ENCODE measurements around the gene TRIM62. TPM values are rescaled to one million over a fixed set of nuclear protein-coding genes. Genes with fewer than 3 reads are reported as not detected.

TRIM62 gene
- total RNA-seq, 4 donors from 2014 or later, result 4.0 to 9.0 (median 5.5) TPM

DNA sequence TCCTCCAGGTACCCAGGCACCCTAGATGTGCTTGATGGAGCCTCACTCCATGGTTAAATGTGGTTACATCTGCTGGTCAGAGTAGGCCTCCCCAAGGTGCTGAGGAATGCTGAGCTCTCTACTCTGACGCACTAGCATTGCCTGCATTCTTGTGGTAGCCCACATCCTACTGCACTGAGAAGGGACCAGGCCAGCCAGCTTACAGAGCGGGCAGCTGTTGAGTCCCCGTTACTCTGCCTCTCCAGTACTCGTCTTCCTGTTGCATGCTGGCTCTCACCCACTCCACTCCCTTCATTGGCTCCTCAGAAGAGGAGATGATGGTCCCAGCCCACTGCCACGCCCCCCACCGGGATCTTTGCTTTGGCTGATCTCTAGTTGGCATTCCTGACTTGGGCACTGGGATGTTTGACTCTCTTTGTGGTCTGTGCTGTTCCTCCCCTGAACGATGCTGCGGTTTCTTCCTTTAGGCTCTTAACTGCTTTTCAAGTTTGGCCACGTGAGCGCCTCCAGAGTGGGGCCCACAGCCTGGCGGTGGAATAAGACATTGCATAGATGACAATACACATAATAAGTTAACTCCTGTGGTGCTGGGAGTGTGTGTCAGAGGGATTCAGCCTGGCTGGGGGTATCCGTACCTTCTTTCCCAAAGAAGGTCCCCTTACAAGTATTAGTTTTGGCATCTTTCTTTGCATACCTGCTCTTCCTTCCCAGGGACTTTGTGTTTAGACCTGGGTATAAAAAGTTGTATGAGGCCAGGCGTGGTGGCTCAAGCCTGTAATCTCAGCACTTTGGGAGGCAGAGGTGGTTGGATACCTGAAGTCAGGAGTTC is 82.3 kb downstream of the TRIM62 start:
- H3K9me3 ChIP-seq, result no peaks in the 10 kb centered on the region
- no peak for TF ChIP-seq POLR2AphosphoS5 (IDR thresholded peaks at IDR 0.05)
- TF ChIP-seq, protein P1, sequence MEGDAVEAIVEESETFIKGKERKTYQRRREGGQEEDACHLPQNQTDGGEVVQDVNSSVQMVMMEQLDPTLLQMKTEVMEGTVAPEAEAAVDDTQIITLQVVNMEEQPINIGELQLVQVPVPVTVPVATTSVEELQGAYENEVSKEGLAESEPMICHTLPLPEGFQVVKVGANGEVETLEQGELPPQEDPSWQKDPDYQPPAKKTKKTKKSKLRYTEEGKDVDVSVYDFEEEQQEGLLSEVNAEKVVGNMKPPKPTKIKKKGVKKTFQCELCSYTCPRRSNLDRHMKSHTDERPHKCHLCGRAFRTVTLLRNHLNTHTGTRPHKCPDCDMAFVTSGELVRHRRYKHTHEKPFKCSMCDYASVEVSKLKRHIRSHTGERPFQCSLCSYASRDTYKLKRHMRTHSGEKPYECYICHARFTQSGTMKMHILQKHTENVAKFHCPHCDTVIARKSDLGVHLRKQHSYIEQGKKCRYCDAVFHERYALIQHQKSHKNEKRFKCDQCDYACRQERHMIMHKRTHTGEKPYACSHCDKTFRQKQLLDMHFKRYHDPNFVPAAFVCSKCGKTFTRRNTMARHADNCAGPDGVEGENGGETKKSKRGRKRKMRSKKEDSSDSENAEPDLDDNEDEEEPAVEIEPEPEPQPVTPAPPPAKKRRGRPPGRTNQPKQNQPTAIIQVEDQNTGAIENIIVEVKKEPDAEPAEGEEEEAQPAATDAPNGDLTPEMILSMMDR (IDR thresholded peaks at IDR 0.05), result no peak
- TF ChIP-seq POLR2A (IDR thresholded peaks at IDR 0.05), result no peak
- TF ChIP-seq EP300 (IDR thresholded peaks at IDR 0.05), result no peak
- no peak overlapping the region for H3K4me3 ChIP-seq
- H3K27me3 ChIP-seq, result no peaks in the 10 kb centered on the region
- ATAC-seq, result no peak
- no peaks in the 10 kb centered on the region for H3K4me1 ChIP-seq
- WGBS, 2 donors (ENCODE audit: low coverage in 1 of 2), result 63 to 78% methylated on average over 9 to 12 of the region's 13 CpGs
- H3K27ac ChIP-seq, result no peak overlapping the region
- peaks cover 0 to 42% of the 10 kb centered on the region in 2 donors for H3K36me3 ChIP-seq

DNA sequence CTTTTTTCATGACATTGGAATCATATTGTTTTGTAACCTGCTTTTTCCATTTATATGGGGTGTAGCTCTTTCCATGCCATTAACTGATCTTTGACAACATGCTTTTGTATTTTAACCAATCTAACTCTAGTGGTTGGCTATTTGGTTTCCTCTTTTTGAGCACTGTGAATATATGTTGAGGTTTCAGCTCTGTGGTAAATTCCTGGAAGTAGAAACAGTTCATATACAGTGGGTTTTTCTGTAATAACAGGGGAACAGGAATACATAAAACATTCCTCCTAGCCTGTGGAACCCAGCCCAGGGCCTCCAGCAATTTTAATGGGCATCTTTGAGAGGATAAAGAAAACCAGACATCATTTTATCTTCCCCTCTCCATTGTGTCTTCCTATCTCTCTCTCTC is 83.5 kb downstream of the TRIM62 start:
- H3K9me3 ChIP-seq, result no peaks in the 10 kb centered on the region
- no peaks in the 10 kb centered on the region for H3K27me3 ChIP-seq
- no peak for ATAC-seq
- TF ChIP-seq POLR2A (IDR thresholded peaks at IDR 0.05), result no peak
- no peak overlapping the region for H3K27ac ChIP-seq
- no peaks in the 10 kb centered on the region for H3K4me1 ChIP-seq
- peaks cover 0 to 39% of the 10 kb centered on the region in 2 donors for H3K36me3 ChIP-seq
- no peak overlapping the region for H3K4me3 ChIP-seq

DNA sequence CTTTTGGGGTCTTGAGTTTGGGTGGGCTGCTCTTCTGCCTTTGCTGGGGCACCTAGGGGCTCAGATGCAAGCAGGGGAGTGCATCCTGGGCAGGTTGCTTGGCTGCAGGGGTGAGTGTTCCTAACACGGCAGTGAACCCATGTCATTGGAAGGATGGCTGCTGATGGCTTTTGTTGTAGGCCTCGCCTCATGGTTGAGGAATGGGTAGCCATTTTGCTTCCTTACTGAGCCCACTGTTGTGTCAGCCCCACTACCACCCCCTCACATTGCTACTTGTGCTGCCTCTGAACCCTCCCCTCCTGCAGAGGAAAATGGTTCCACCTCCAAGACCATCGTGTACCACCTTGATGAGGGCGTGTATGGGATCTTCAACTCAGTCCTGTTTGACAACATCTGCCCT is 84.1 kb downstream of the TRIM62 start:
- Histone ChIP-seq H3K4me3 (no peak overlapping the region), H3K4me1 (no peaks in the 10 kb centered on the region), H3K9me3 (no peaks in the 10 kb centered on the region), H3K27ac (no peak overlapping the region), H3K36me3 (peaks cover 0 to 33% of the 10 kb centered on the region in 2 donors), H3K27me3 (no peaks in the 10 kb centered on the region)
- no peak for ATAC-seq
- WGBS, 2 donors (ENCODE audit: low coverage in 1 of 2), result 85 to 100% methylated on average over 1 to 2 of the region's 4 CpGs
- TF ChIP-seq EP300 (IDR thresholded peaks at IDR 0.05) (no peak), POLR2AphosphoS5 (IDR thresholded peaks at IDR 0.05) (no peak), POLR2A (IDR thresholded peaks at IDR 0.05) (no peak)
- TF ChIP-seq, protein P1 (IDR thresholded peaks at IDR 0.05), result no peak

DNA sequence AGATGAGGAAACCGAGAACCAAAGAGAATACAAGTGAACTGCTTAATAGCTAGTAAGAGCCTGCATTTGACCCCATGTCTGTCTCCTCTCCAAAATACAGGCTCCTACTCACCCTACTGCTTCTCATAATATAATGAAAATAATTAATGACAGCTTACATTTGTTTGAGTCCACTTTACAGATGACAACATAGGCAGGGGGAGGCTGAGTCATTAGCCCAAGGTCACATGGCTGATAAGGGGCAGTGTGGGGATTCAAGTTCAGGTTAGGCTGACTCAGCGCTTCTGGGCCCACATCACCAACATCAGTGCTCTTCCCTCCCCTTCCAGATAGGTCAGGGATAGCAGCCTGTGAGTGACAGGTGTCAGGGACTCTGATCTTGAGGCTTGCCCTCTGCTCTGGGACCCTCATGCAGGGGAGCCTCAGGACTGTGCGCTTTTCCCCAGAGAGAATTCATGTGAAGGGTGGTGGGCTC is 84.7 kb downstream of the TRIM62 start:
- no peak overlapping the region for H3K4me3 ChIP-seq
- no peaks in the 10 kb centered on the region for H3K27me3 ChIP-seq
- H3K36me3 ChIP-seq, result peaks cover 0 to 27% of the 10 kb centered on the region in 2 donors
- no peak for TF ChIP-seq EP300 (IDR thresholded peaks at IDR 0.05)
- no peak for TF ChIP-seq POLR2AphosphoS5 (IDR thresholded peaks at IDR 0.05)
- no peak for TF ChIP-seq POLR2A (IDR thresholded peaks at IDR 0.05)
- TF ChIP-seq, protein P1 (IDR thresholded peaks at IDR 0.05), result no peak
- no peaks in the 10 kb centered on the region for H3K4me1 ChIP-seq
- no peaks in the 10 kb centered on the region for H3K9me3 ChIP-seq
- H3K27ac ChIP-seq, result no peak overlapping the region
- 78 to 100% methylated on average over 1 of the region's 3 CpGs for WGBS, 2 donors (ENCODE audit: low coverage in 1 of 2)
- ATAC-seq, result no peak

DNA sequence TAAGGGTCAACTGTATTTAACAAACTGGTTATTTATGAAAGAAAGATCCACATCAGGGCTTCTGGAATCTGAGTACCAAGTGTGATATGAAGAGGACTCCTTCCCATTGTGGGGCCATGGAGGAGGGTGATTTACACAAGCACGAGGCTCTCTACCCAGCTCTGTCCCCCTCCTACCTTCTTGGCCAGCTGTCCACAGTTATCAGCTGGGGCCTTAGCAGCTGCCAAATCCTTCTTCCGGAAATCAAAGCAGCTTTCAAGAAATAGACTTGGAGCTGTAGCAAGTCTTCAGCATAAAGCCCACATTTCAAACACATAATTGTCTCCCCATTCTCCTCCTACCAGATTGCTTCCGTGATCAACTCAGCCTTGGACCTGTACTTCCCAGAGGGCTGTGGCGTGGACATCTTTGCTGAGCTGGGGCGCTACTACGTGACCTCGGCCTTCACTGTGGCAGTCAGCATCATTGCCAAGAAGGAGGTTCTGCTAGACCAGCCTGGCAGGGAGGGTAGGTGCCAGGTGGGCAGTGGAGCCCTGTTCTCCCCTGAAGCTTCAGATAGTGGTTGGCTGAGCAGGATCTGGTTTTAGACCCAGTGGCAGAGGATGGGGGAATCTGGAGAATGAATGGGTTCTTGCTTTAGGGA is 85.4 kb downstream of the TRIM62 start:
- Histone ChIP-seq H3K27ac (no peak overlapping the region), H3K36me3 (peaks cover 0 to 22% of the 10 kb centered on the region in 2 donors), H3K4me1 (no peaks in the 10 kb centered on the region), H3K9me3 (no peaks in the 10 kb centered on the region), H3K27me3 (no peaks in the 10 kb centered on the region), H3K4me3 (no peak overlapping the region)
- ATAC-seq, result no peak
- TF ChIP-seq EP300 (IDR thresholded peaks at IDR 0.05) (no peak), POLR2A (IDR thresholded peaks at IDR 0.05) (no peak), POLR2AphosphoS5 (IDR thresholded peaks at IDR 0.05) (no peak)
- TF ChIP-seq, protein P1 (IDR thresholded peaks at IDR 0.05), result no peak
- WGBS, 2 donors (ENCODE audit: low coverage in 1 of 2), result 38% methylated on average over 3 of the region's 7 CpGs; no CpG with 5 or more reads in 1 of the 2 donors

Other genes with a start within 250 kb of the TRIM62 start
- 10 to 100 TPM; 19.5 to 25.2 (median 21.8) TPM for gene RNF19B, start 217.2 kb downstream of the TRIM62 start, total RNA-seq
- gene AK2, start 145.2 kb downstream of the TRIM62 start, total RNA-seq, result 100 to 1,000 TPM in 2 of 4 donors, 10 to 100 TPM in 2; 88.9 to 115 (median 97.1) TPM
- gene AZIN2, start 100.9 kb downstream of the TRIM62 start, total RNA-seq, result 1 to 10 TPM in 3 of 4 donors, under 1 TPM in 1; 0.31 to 6.4 (median 2.8) TPM
- 10 to 100 TPM; 14.6 to 29.2 (median 24.1) TPM for gene ZNF362, start 74.4 kb upstream of the TRIM62 start, total RNA-seq
- under 1 TPM in 1 of 4 donors, not detected in 3; 0.67 TPM for gene A3GALT2, start 139.1 kb upstream of the TRIM62 start, total RNA-seq
- 100 to 1,000 TPM in 3 of 4 donors, 10 to 100 TPM in 1; 99.8 to 223 (median 181) TPM for gene PHC2, start 249.1 kb upstream of the TRIM62 start, total RNA-seq

Data from gastroesophageal sphincter (tissue), 4 donors.